ENCODE measurements around the gene POLR3GL.
A peak's percentile ranks its signal among the peaks of the same experiment; 100 is the strongest.

Gene POLR3GL

DNA sequence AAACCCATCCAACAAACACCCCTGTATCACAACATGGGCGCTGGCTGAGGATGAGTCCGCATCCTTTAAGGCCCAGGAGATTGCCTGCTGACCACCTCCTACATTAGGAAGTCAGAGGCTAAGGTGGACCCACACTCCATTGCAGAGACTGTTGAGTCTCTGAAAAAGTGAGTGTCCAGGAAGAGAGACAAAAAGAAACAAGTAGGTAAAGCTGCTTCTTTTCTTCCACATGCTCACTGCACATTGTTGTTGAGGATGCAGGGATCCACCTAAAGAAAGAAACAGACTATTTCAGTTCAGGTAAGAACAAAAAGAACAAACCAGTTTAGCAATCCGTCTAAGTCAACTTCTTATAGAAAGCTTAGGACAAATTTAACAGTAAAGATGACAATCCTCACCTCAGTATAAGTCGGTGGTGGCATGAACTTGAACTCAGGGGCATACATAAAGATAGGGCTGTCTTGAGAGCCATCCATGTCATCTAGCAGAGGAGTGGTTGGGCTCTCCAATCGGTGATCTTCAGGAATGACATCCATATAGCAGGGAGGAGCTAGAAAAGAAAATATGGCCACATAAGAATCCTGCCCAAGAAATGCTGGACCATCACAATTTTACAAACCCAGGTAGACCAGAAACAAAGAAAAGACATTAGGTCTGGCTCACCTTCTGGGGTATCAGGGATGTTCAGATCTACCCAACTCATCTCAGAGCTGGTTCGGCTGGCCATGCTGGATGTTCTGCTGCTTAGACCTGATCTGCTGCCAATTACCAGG is 29.3 kb downstream of the POLR3GL start:
- no peak for DNase-seq

GRCh38 chr1:145994391-145995120 is 30.1 kb downstream of the POLR3GL start:
- no peak for DNase-seq

GRCh38 chr1:145995148-145995881 is 30.8 kb downstream of the POLR3GL start:
- no peak for DNase-seq

DNA sequence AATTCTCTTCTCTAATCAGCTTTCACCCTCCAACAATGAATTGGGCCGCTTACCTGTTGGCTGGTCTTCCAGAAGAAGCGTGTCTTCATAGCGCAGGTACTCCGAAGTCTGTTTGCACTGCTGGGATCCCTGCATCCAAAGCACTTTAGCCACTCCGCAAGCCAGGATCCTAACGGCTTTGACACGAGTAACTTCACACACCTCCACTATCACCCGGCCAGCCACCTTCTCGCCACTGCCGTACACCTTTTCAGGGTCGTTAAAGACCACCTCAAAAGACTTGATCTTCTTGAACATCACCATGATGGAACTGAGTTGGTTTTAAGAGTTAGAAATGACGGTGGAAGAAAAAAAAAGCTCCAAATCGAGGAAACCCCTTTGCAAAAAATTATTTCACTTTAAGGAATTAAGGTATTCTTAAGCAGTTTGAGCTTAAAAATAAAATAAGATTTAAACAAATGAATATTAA is 31.5 kb downstream of the POLR3GL start:
- DNase-seq, result no peak

- DNase-seq, result peak; percentile 99 to 100
Observed at GRCh38 chr1:145996433-145997015, 32.0 kb downstream of the POLR3GL start, which contains the start of gene TXNIP. TXNIP (minus strand) TSS chr1:145996579; CDS start chr1:145996266, 313 bp downstream.

DNA sequence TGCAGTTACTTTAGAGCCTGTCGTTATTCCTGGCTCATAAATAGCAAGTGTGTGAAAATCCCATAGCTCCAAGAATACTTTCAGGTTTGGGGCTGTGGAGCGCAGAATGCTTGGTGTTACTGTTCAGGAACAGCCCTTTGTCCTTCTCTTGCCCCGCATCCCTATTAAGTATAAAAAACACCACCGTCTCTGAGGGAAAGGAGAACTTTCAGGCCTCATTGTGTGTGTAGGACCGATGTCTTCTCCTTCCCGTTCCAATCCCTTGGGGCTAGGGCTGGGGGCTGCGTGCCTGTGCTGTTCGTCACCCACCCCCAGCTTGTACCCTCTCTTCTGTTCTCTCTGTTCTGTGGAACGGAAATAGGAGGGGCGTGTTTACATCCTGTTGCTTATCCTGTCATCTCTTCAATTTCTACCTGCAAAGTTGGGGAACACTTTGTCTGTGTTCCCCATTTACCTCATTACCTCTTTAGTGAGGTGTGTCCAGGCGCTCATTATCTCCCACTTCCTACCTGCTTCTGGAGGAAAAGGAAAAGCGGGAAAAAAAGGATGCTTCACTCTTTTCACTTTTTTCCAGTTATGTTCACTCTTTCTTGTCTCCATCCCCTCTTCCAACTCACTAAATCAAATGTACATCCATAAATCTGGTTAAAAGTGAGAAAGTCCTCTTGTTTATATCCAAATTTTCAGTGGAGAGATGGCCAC is 32.7 kb downstream of the POLR3GL start:
- peak in 1 of 2 donors; percentile 69 for DNase-seq

GRCh38 chr1:145997718-145998023 is 33.2 kb downstream of the POLR3GL start:
- no peak for DNase-seq

GRCh38 chr1:145999321-146000024 is 35.0 kb downstream of the POLR3GL start:
- DNase-seq, result no peak

- DNase-seq, result no peak
Observed at GRCh38 chr1:146001709-146002108, 37.2 kb downstream of the POLR3GL start.

DNA sequence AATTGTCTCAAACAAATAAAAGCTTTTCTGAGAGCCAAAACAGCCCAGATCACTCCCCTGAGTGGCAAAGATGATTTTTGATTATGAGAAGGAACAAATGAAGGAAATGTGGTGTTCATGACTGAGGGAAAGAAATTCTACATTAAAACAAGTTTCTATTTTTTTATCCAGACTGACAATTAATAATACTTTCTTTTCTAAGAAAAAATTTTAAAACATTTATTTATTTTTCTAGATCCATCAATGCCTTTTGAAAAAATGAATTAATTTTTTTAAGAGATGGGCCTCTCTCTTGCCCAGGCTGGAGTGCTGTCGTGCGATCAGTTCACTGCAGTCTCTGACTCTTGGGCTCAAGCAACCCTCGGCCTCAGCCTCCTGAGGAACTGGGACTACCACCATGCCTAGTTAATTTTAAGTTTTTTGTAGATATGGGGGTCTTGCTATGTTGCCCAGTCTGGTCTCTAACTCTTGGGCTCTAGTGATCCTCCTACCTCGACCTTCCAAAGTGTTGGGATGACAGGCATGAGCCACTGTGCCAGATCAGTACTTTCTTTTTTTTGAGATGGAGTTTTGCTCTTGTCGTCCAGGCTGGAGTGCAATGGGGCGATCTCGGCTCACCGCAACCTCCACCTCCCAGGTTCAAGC is 43.1 kb downstream of the POLR3GL start:
- no peak for DNase-seq

DNA sequence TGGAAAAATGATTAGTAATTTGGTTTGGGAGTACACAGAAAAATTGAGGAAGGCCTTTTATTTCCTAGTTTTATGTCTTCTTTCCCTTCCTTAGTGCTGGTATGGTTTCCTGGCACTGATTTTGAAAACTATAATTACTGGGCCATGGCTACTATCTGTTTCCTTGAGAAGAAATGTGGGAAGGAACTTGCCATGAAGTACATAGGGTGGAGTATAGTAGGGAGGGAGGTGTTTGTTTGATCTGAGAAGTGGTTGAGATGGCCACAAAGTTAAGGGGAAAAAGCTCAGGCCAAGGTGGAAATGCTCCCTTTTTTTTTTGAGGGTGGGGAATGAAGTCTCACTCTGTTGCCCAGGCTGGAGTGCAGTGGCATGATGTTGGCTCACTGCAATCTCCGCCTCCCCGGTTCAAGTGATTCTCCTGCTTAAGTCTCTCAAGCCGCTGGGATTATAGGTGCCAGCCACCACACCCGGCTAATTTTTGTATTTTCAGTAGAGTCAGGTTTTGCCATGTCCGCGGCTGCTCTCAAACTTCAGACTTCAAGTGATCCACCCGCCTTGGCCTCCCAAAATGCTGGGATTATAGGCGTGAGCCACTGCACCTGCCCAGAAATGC is 45.7 kb downstream of the POLR3GL start:
- DNase-seq, result no peak

- DNase-seq, result peak; percentile 15 to 64
Observed at GRCh38 chr1:146012703-146013558, 48.4 kb downstream of the POLR3GL start.

GRCh38 chr1:146013559-146013922 is 49.1 kb downstream of the POLR3GL start:
- no peak for DNase-seq

DNA sequence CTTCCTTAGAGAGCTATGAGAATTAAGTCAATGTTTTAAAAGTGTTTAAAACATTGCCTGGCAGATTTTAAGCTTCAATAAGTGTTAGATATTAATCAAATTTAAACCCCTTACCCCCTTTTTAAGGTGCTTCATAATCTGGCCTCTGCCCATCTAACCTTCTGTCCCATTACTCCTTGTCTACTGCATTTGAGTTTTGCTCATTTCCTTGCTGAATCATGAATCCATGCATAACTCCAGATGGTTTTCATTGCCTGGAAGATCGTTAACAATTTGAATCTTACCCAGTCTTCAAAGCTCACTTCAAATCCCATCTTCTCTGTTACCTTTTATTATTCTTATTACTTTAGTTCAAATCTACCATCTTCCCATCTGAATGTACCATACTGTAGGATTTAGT is 52.4 kb downstream of the POLR3GL start:
- DNase-seq, result no peak

DNA sequence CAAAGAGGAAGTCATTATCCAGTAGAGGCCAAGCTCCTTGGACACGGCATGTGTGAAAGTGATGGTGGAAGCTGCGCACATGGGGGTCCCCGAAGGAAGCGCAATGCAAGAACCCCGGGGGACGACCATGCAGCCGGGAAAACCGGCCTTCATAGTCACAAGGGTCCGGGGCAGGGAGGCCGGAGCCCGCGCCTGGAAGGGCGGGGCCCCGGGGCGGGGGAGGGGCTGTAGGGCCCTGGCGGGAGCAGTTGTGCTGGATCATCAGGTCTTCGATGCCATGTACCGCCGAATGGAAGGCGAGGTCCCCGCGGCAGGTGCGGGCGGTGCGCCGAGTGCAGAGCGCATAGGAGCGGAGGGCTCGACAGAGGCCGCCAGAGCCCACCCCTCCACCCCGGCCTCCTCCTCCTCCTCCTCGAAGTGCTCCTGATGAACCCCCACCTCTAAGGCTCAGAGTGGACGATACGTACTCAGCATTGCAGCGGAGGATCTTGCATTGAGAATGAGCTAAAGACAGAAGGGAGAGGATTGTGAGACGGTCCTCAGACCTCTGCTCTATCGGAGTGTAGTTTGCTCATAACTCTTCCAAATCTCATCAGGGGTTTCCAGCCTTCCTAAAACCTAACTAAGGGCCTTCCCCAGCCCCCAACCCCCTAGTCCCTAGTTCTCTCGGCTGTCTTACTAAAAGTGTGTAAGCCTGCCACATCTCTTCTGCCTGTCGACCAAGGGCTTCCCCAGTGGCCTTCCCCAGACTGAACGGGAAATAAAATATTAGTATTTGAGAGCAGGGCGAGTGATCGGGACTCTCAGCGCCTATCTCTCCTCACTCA is 55.0 kb downstream of the POLR3GL start:
- no peak for DNase-seq

GRCh38 chr1:146020058-146021049 is 55.9 kb downstream of the POLR3GL start:
- no peak for DNase-seq

- no peak for DNase-seq
Observed at GRCh38 chr1:146021050-146021445, 56.6 kb downstream of the POLR3GL start.

All from hippocampal formation (tissue), 2 donors.